ENCODE data around the gene SDC4.
"Not testable (repeated sequence)": the region's sequence is repeated elsewhere in the genome, so short reads cannot be mapped to it uniquely, and the experiment has no call there.

Gene SDC4

GRCh38 chr20:45359069-45359405 is 10.8 kb upstream of the SDC4 start:
- DNase-seq (ENCODE audit: low read depth in 2 of 2) = peak; percentile 80 to 81
- TF ChIP-seq CTCF (IDR thresholded peaks at IDR 0.05; ENCODE audit: low read depth, low read length) = no peak
- H3K4me3 ChIP-seq (replicated peaks in 1 of 2; ENCODE audit: low read depth in 2 of 2, low read length in 2 of 2) = no peak overlapping the region

- no peak for TF ChIP-seq CTCF (IDR thresholded peaks at IDR 0.05; ENCODE audit: low read depth, low read length)
- DNase-seq (ENCODE audit: low read depth in 2 of 2) = peak; percentile 88 to 92
- H3K4me3 ChIP-seq (replicated peaks in 1 of 2; ENCODE audit: low read depth in 2 of 2, low read length in 2 of 2) = no peak overlapping the region
Measured at GRCh38 chr20:45358282-45359068, 10.3 kb upstream of the SDC4 start.

- DNase-seq (ENCODE audit: low read depth in 2 of 2) = peak; percentile 67 to 77
- no peak for TF ChIP-seq CTCF (IDR thresholded peaks at IDR 0.05; ENCODE audit: low read depth, low read length)
- H3K4me3 ChIP-seq (replicated peaks in 1 of 2; ENCODE audit: low read depth in 2 of 2, low read length in 2 of 2) = no peak overlapping the region
Measured at GRCh38 chr20:45355209-45356084, 7.2 kb upstream of the SDC4 start.

GRCh38 chr20:45354423-45355208 is 6.4 kb upstream of the SDC4 start:
- no peak overlapping the region for H3K4me3 ChIP-seq (replicated peaks in 1 of 2; ENCODE audit: low read depth in 2 of 2, low read length in 2 of 2)
- no peak for TF ChIP-seq CTCF (IDR thresholded peaks at IDR 0.05; ENCODE audit: low read depth, low read length)
- DNase-seq (ENCODE audit: low read depth in 2 of 2) = peak; percentile 36 to 56

- no peak overlapping the region for H3K4me3 ChIP-seq (replicated peaks in 1 of 2; ENCODE audit: low read depth in 2 of 2, low read length in 2 of 2)
- no peak for DNase-seq (ENCODE audit: low read depth in 2 of 2)
- no peak for TF ChIP-seq CTCF (IDR thresholded peaks at IDR 0.05; ENCODE audit: low read depth, low read length)
Measured at GRCh38 chr20:45353746-45354145, 5.5 kb upstream of the SDC4 start.

GRCh38 chr20:45352729-45353128 is 4.5 kb upstream of the SDC4 start:
- no peak for DNase-seq (ENCODE audit: low read depth in 2 of 2)
- no peak overlapping the region for H3K4me3 ChIP-seq (replicated peaks in 1 of 2; ENCODE audit: low read depth in 2 of 2, low read length in 2 of 2)
- no peak for TF ChIP-seq CTCF (IDR thresholded peaks at IDR 0.05; ENCODE audit: low read depth, low read length)

- H3K4me3 ChIP-seq (replicated peaks in 1 of 2; ENCODE audit: low read depth in 2 of 2, low read length in 2 of 2); DNase-seq (ENCODE audit: low read depth in 2 of 2): not testable (repeated sequence)
Measured at GRCh38 chr20:45350795-45351194, 2.6 kb upstream of the SDC4 start.
